Endothelial cell of umbilical vein (primary cell): ENCODE measurements around the gene NSD2. TPM values are rescaled to one million over a fixed set of nuclear protein-coding genes. Genes with fewer than 3 reads are reported as not detected.

ENCODE experiments used
- BruUV-seq: library from RNA; stranded (reverse); fragments of 400-500 nt; replicated peaks from 2 replicates; lab custom pipeline; 2021; lab: Mats Ljungman, UMichigan
- CTCF ChIA-PET: fragments of 300-600, 350-600 bp; sonication (Branson Sonifier 250); formaldehyde crosslinking; loops from one replicate; lab custom pipeline; 2021; ENCODE audit warnings: antibody characterized with exemption, inconsistent platforms; lab: Charles Lee
- POLR2A ChIA-PET: fragments of 300-600, 350-600 bp; sonication (Branson Sonifier 250); formaldehyde crosslinking; loops from one replicate; lab custom pipeline; 2021; ENCODE audit warnings: antibody characterized with exemption, inconsistent platforms; lab: Charles Lee
- DNase-seq: peaks from one replicate; pipeline ENCODE4 v3.0.0-alpha.2; 2011; ENCODE audit warnings: low read depth, low spot score
- FAIRE-seq: peaks from 2 replicates; lab custom pipeline; 2011; peaks lifted over from hg19 to GRCh38; lab: Jason Lieb, UNC
- H2AFZ ChIP-seq: 2 replicates; pipeline ENCODE4 v1.6.0; 2012; ENCODE audit warnings: low read depth, low read length, control low read depth, inconsistent platforms
- H3K27ac ChIP-seq: 2 replicates; pipeline ENCODE4 v1.5.1; 2011; ENCODE audit warnings: low read depth, mild to moderate bottlenecking, control low read depth, low read length, moderate library complexity; ENCODE audit not compliant: insufficient read depth
- H3K27me3 ChIP-seq, 2 experiments: 2 replicates each; pipeline versions ENCODE4 v1.6.0 to v1.6.1; 2011; ENCODE audit warnings: low read length in 2 of 2, mixed read lengths in 1 of 2; ENCODE audit not compliant: control insufficient read depth in 2 of 2, insufficient read depth in 2 of 2
- H3K36me3 ChIP-seq, 2 experiments: 2 replicates in 1 of 2; 3 replicates in 1 of 2; pipeline ENCODE4 v1.5.1; 2011; ENCODE audit warnings: low read length in 2 of 2, mild to moderate bottlenecking in 1 of 2, moderate library complexity in 1 of 2; ENCODE audit not compliant: control insufficient read depth in 2 of 2, insufficient read depth in 2 of 2; ENCODE audit errors: extremely low read depth in 1 of 2
- H3K4me1 ChIP-seq: 3 replicates; pipeline ENCODE4 v1.5.1; 2011; ENCODE audit warnings: mild to moderate bottlenecking, low read length; ENCODE audit not compliant: control insufficient read depth, insufficient read depth; ENCODE audit errors: extremely low read depth
- H3K4me2 ChIP-seq: 2 replicates; pipeline ENCODE4 v1.6.1; 2011; ENCODE audit warnings: low read length, control low read depth, mixed read lengths; ENCODE audit not compliant: insufficient read depth
- H3K4me3 ChIP-seq, 3 experiments: fragments of 200-600 bp in 1 of 3; sonication (generic), shearing (Covaris generic) in 1 of 3; replicated peaks in 1 of 3; 2 replicates each; pipeline ENCODE4 v1.5.1; 2011 to 2016; ENCODE audit warnings: control low read depth in 3 of 3, low read length in 3 of 3, mild to moderate bottlenecking in 2 of 3, inconsistent platforms in 1 of 3, low read depth in 1 of 3, moderate library complexity in 1 of 3; ENCODE audit not compliant: insufficient read depth in 1 of 3
- H3K79me2 ChIP-seq: 2 replicates; pipeline ENCODE4 v1.6.0; 2012; ENCODE audit warnings: low read length, inconsistent platforms; ENCODE audit not compliant: control insufficient read depth, insufficient read depth
- H3K9ac ChIP-seq: replicated peaks from 2 replicates; pipeline ENCODE3; 2011; ENCODE audit warnings: low read length, control low read depth; ENCODE audit not compliant: insufficient read depth; ENCODE audit errors: extremely low read depth
- H3K9me1 ChIP-seq: replicated peaks from 3 replicates; pipeline ENCODE4 v1.6.0; 2011; ENCODE audit warnings: mild to moderate bottlenecking, low read length; ENCODE audit not compliant: control insufficient read depth, insufficient read depth; ENCODE audit errors: extremely low read depth
- H3K9me3 ChIP-seq: replicated peaks from 2 replicates; pipeline ENCODE4 v1.5.1; 2012; ENCODE audit warnings: low read length, inconsistent platforms; ENCODE audit not compliant: control insufficient read depth, insufficient read depth
- H4K20me1 ChIP-seq: replicated peaks from 2 replicates; pipeline ENCODE3; 2011; ENCODE audit warnings: mild to moderate bottlenecking, low read length; ENCODE audit not compliant: control insufficient read depth, insufficient read depth; ENCODE audit errors: extremely low read depth
- CTCF ChIP-seq, 2 donors: IDR thresholded peaks; 1 replicate in 1 of 2; 2 replicates in 1 of 2; pipeline ENCODE4 v1.5.1; 2011; ENCODE audit warnings: low read length in 2 of 2, mild to moderate bottlenecking in 2 of 2, moderate library complexity in 2 of 2, control low read depth in 1 of 2, inconsistent platforms in 1 of 2, low read depth in 1 of 2; ENCODE audit not compliant: insufficient read depth in 1 of 2; ENCODE audit errors: extremely low read depth in 1 of 2
- EZH2 ChIP-seq: IDR thresholded peaks from 2 replicates; pipeline ENCODE4 v1.6.1; 2012; ENCODE audit warnings: borderline replicate concordance, low read depth, mild to moderate bottlenecking, moderate library complexity, low read length, inconsistent platforms; ENCODE audit not compliant: severe bottlenecking
- FOS ChIP-seq: IDR thresholded peaks from 2 replicates; pipeline ENCODE4 v1.6.1; 2011; ENCODE audit warnings: mild to moderate bottlenecking, low read length, moderate library complexity, borderline replicate concordance; ENCODE audit not compliant: insufficient read depth
- GATA2 ChIP-seq: IDR thresholded peaks from 2 replicates; pipeline ENCODE4 v1.7.0; 2011; ENCODE audit warnings: low read depth, mild to moderate bottlenecking, moderate library complexity, mixed read lengths, low read length; ENCODE audit not compliant: insufficient read length, insufficient read depth
- JUN ChIP-seq: IDR thresholded peaks from 2 replicates; pipeline ENCODE4 v1.6.1; 2011; ENCODE audit warnings: borderline replicate concordance, low read depth; ENCODE audit not compliant: insufficient read length, insufficient read depth
- MYC ChIP-seq: IDR thresholded peaks from one replicate; pipeline ENCODE4 v1.6.1; 2011; ENCODE audit warnings: mild to moderate bottlenecking, low read depth, low read length
- POLR2A ChIP-seq: IDR thresholded peaks from 2 replicates; pipeline ENCODE4 v1.6.1; 2012; ENCODE audit warnings: low read depth, mild to moderate bottlenecking, control low read depth, low read length
- POLR2AphosphoS5 ChIP-seq: IDR thresholded peaks from 2 replicates; pipeline ENCODE4 v1.6.1; 2012; ENCODE audit warnings: low read depth, mild to moderate bottlenecking, control low read depth, low read length, moderate library complexity; ENCODE audit not compliant: insufficient read depth
- dilution Hi-C: fragments of 300-500 bp; cut with MboI; formaldehyde crosslinking; loops from one replicate; pipeline ENCODE4 v1.15.0; 2019; ENCODE audit warnings: low sequenced_read_pairs; ENCODE audit not compliant: extremely low pct_ligation_motif_present
- intact Hi-C: fragments of 100-400 bp; cut with micrococcal nuclease; formaldehyde crosslinking; loops from one replicate; pipeline ENCODE4 v1.10.0; 2022
- polyA plus RNA-seq, 4 experiments: library from polyadenylated mRNA; depleted of rRNA in 3 of 4; stranded (reverse) in 3 of 4; unstranded in 1 of 4; fragments of >200 nt; gene quantifications; 2 replicates each; pipeline versions ENCODE4 v1.2.1 to v1.2.3, GENCODE V29; 2011 to 2012; ENCODE audit warnings: missing spikeins in 1 of 4
- total RNA-seq: library from RNA; stranded (reverse); gene quantifications from 2 replicates; pipeline ENCODE4 v1.2.3, GENCODE V29; 2021
- TF ChIP-seq, protein P1 (sequence below): IDR thresholded peaks from 2 replicates; pipeline ENCODE4 v1.6.1; 2011; ENCODE audit not compliant: insufficient read depth, insufficient read length

Gene NSD2
- total and polyA plus RNA-seq, 2 donors (not counting 3 experiments of a cell fraction or from before 2014, with no cell fraction given), result 31.3 to 171 TPM

DNA sequence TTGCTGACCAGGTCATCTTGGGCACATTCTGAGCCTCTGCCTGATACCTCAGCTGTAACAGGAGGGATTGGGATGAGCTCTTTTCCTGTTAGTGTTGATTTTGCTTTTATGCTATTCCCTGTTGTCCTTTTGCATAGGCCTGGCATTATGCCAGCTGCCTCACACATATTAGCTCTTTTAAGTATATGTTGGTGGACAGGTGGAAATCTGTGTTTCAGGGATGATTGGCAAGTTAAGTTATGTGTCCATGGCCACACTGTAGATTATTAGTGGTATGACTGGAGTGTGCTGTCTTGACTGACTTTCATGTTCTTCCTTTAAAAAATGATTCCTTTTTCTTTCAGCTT is 28.9 kb downstream of the NSD2 start:
- TF ChIP-seq GATA2 (no peak), MYC (no peak)
- TF ChIP-seq, protein P1, sequence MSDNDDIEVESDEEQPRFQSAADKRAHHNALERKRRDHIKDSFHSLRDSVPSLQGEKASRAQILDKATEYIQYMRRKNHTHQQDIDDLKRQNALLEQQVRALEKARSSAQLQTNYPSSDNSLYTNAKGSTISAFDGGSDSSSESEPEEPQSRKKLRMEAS, result no peak
- dilution Hi-C loops, result no loop called here

GRCh38 chr4:1900624-1901023 is 29.4 kb downstream of the NSD2 start:
- H3K9me1 ChIP-seq, result no peaks in the 10 kb centered on the region
- H3K9me3 ChIP-seq, result no peaks in the 10 kb centered on the region
- ChIA-PET CTCF (interaction anchor here (0.6 to 5.7 kb wide), 13 partner anchors 9 to 153 kb away, joined by 3 to 43 read pairs (median 9); partner anchors contain the start of genes LETM1 and NSD2), POLR2A (no interaction called here)
- peaks cover 95% of the 10 kb centered on the region for H3K79me2 ChIP-seq
- no peaks in the 10 kb centered on the region for H3K4me1 ChIP-seq
- TF ChIP-seq POLR2AphosphoS5 (no peak), EZH2 (no peak), JUN (no peak), GATA2 (no peak), CTCF (IDR thresholded peaks at IDR 0.05; ENCODE audit: extremely low read depth in 1 of 2, insufficient read depth in 1 of 2, low read depth in 1 of 2, low read length in 2 of 2) (no peak), POLR2A (no peak), MYC (no peak), FOS (no peak)
- TF ChIP-seq, protein P1, result no peak
- H3K27ac ChIP-seq, result no peak overlapping the region
- no peak overlapping the region for H2AFZ ChIP-seq
- dilution Hi-C loops, result no loop called here
- intact Hi-C loops, result no loop called here
- FAIRE-seq, result no peak
- H3K4me2 ChIP-seq, result no peak overlapping the region
- H4K20me1 ChIP-seq, result no peaks in the 10 kb centered on the region
- peaks cover 4 to 14% of the 10 kb centered on the region in 2 experiments for H3K36me3 ChIP-seq
- no peak overlapping the region for H3K9ac ChIP-seq
- no peaks in the 10 kb centered on the region for H3K27me3 ChIP-seq
- no peak for DNase-seq
- BruUV-seq, result TSS peak; percentile 78
- no peak overlapping the region for H3K4me3 ChIP-seq

More for the DNA sequence above, 28.9 kb downstream of the NSD2 start:
- Histone ChIP-seq H3K27me3 (no peaks in the 10 kb centered on the region), H3K4me3 (no peak overlapping the region), H3K9me1 (no peaks in the 10 kb centered on the region), H3K36me3 (peaks cover 5 to 14% of the 10 kb centered on the region in 2 experiments), H3K4me2 (no peak overlapping the region), H3K9ac (no peak overlapping the region), H3K4me1 (peaks cover under 1% of the 10 kb centered on the region), H2AFZ (no peak overlapping the region), H4K20me1 (no peaks in the 10 kb centered on the region), H3K9me3 (no peaks in the 10 kb centered on the region), H3K79me2 (peaks cover 95% of the 10 kb centered on the region), H3K27ac (no peak overlapping the region)
- DNase-seq (no peak), FAIRE-seq (no peak)
- intact Hi-C loops, result no loop called here
- POLR2A ChIA-PET, result no interaction called here
- CTCF ChIA-PET, result interaction anchor here (0.6 to 5.7 kb wide), 18 partner anchors 9 to 152 kb away, joined by 3 to 43 read pairs (median 10); partner anchors contain the start of genes LETM1 and NSD2
- no TSS peak for BruUV-seq
